Stimulated activated CD8-positive, alpha-beta memory T cell treated with anti-CD3 and anti-CD28 coated beads, Interleukin-15, amount 100 ng/mL, for 4 hours (primary cell): ENCODE data around the gene TSTD1.
"Not testable (repeated sequence)": the region's sequence is repeated elsewhere in the genome, so short reads cannot be mapped to it uniquely, and the experiment has no call there.

ENCODE experiments used
- DNase-seq, 2 donors: peaks; one replicate each; pipeline ENCODE4 v3.0.0-alpha.2; 2020; ENCODE audit warnings: low read depth in 2 of 2

Gene TSTD1

DNA sequence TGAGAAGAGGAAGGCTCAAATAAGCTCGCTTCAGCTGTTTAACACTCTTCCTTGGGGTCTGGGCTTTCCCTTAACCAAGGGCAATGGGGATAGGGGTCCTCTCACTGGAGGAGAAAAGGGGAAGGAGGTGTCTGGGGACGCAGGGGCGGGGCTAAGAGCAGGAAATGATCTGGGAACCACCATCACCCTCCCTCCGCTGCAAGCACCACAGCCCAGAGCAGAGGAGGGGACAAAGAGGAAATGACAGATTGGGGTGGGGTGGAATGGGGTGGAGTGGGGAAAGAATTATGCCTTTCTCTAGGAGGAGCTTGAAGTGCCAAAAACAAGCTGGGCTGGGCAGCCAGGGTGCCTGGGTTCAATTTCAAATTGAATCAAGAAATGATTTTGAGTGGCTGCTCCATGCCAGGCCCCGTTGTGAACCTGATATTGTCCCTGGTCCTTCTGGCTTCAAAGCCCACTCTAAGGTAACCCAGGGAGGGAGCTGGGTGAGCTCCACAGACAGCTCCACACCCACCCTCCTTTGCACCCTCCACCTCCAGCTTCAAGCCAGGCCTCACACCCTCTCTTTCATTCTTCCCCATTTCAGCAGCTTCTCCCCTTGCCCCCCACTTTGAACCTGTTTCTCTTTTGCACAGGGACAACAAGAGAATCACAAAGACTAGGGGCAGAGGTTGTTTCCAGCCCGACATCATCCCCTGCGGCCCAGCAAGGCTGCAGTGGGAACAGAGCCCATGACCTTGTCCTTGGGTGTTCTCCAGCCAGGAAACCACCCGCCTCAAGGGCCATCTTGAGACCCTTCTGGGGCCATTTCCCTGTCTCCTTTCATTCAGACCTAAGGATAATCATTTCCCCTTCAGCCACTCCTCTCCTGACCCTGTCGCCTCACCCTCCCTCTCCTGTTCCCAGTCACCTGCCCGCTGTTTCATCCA is 29.8 kb upstream of the TSTD1 start:
- DNase-seq, result peak; percentile 63 to 65

DNA sequence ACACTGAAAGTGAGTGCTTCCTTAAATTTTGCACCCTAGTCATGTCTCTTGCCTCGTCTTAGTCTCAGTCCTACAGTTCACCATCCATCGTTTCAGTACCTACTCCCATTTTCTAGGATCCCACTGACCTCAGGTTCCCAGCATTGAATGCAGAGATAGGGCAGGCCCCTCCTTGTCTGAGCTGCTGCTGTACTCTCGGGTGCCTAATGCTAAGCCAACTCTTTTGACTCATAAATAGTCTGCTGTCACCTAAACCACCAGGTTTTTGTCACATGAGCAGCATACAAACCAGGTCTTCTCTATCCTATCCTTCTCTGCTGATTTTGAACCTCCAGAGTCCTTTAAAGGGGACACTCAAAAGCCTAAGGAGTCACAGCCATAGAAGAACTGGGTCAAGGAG is 27.9 kb upstream of the TSTD1 start:
- DNase-seq, result no peak

DNA sequence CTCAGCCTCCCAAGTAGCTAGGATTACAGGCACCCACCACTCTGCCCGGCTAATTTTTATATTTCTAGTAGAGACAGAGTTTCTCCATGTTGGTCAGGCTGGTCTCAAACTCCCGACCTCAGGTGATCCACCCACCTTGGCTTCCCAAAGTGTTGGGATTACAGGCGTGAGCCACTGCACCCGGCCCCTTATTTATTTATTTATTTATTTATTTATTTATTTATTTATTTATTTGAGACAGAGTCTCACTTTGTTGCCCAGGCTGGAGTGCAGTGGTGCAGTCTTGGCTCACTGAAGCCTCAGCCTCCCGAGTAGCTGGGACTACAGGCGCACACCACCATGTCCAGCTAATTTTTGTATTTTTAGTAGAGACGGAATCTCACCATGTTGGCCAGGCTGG is 26.9 kb upstream of the TSTD1 start:
- DNase-seq, result not testable (repeated sequence)

DNA sequence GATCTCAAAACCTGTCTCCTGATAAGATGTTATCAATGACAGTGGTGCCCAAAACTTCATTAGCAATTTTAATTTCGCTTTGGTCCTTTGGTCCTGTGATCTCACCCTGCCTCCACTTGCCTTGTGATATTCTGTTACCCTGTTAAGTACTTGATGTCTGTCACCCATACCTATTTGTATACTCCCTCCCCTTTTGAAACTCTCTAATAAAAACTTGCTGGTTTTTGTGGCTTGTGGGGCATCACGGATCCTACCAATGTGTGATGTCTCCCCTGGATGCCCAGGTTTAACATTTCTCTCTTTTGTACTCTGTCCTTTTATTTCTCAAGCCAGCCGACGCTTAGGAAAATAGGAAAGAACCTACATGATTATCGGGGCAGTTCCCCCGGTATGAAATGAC is 25.2 kb upstream of the TSTD1 start:
- DNase-seq, result not testable (repeated sequence)

DNA sequence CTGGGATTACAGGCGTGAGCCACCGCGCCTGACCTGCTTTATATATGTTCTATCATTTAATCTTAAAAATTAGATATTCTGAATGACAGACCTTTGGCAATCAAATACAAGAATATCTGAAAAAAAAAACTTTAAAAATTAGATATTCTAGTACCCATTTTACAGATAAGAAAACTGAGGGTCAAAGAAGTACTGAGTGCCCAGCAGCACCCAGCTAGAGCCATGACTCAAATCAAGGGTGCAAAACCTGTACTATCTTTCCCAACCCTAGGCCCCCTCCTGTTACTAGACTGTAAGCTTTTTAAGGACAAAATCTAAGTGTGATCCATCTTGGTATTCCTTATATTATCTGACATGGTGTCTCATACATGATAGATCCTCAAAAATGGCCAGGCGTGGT is 22.7 kb upstream of the TSTD1 start:
- no peak for DNase-seq

DNA sequence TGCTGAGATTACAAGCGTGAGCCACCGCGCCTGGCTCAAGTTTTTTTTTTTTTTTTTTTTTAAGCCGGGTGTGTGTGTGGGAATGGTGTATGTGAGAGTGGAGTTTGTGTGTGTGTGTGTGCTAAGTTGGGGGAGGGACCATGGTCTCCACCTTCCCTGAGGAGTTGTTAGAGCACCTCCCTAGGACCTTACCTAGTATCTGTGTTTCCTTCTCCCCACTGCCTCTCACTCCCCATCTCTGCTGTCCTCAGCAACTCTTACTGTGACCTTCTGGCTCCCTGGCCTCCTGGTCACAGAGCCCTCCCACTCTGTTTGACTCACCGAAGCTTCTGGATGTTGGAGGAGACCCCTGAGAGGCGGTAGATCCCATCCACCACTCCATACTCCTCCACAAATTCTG is 20.5 kb upstream of the TSTD1 start:
- no peak for DNase-seq

DNA sequence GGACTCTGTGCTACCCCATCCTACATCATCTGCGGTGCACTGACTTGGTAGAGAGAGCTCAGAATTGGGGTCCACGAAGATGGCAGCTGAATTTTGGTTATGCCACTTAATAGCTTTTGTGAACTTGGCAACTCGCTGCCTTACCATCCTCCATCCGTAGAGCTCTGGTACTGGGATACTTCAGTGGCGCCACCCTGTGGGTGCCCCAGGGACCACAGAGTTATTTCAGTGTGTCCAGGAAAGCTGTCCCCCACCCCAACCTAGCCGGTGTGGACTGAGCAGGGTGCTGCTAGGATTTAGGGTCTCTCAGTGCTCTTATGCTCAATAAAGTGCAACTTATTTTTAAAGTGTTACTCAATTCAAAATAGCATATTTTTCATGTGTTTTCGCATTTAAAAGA is 16.0 kb upstream of the TSTD1 start:
- DNase-seq, result no peak

DNA sequence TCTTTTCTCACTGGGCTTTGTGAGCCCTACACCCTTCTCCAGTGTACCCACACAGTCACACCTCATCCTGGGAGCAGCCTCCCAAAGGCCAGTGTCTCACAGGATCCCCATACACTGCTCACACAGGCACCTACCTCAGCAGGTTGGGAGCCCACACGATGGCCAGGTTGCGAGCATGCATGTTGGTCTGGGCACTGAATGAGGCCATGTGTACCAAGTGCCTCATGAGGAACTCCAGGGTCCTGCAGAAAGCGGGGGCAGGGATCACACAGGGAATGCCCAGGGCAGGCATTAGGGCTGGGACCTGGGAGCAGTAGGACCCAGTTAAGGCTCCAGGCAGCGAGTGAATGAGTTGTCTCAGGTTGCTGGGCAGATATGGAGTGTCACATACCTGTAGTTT is 15.5 kb upstream of the TSTD1 start:
- DNase-seq, result no peak

DNA sequence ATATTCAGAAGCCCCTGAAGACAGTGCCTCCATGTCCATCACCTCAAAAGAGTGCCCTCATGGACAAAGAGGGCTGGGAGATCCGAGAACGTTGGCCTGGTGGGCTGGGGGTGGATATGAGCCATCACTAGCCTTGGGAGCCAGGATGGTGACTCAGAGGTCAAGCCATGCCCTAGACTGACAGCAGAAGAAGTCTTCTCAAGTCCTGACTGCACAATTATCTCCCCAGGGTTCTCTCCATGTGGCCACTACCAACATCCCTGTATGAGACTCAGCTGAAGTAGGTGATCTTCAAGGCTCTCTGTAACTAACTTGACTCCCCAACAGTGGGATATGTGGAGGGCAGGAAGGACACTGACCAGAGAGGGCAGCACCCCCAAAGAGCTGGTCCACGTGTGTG is 14.1 kb upstream of the TSTD1 start:
- no peak for DNase-seq

DNA sequence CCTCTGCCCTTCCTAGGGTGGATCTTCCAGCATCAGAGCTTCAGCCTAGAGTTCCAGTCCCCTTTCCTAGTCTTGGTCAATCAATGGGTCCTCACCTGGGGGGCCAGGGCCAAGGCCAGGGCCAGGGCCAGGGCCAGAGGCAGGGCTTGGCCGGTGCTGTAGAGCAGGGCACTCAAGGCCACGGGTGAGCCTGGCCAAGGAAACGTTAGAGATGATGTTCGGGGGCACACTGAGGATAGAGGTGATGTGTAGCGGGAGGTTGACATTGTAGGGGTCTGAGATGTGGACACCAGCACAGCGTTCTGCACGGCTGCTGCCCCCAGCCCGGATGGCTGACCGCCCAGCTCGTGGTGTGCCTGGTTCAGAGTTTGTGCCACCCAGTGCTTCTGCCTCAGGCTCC is 12.5 kb upstream of the TSTD1 start:
- DNase-seq, result no peak

DNA sequence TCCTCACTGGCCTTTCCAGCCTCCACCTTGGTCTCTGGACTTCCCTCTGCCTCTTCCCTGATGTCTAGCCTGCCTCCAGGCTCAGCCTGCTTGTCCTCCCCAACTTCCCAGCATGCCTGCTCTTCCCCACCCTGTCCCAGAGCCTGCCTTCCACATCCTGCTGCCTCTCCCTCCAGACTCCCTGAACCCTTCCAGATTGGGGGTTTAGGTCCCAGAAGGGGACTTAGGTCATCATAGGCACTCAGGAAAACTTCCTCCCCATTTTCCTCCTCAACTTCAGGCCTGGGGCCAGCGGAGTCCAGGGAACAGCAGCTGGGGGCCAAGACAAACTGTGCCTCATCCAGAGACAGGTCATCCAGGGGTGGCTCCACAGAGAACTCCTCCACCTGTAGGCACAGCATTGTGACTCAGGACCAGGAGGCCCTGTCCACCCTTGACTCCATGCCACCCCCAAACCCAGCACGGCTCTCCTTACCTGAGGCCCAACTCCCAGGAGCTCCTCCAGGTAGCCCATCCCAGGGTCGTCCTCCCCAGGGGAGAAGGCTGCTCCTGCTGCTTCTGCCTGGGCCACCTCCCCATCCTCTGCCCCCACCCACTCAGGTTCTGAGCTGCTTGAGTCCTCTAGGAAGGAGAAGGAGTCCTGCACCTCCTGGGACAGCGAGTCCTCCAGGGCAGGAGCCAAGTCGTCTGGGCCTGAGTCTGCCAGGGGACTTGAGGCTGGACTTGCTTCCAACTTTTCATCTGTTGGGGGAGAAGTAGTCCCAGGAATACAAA is 10.4 kb upstream of the TSTD1 start:
- DNase-seq, result no peak

DNA sequence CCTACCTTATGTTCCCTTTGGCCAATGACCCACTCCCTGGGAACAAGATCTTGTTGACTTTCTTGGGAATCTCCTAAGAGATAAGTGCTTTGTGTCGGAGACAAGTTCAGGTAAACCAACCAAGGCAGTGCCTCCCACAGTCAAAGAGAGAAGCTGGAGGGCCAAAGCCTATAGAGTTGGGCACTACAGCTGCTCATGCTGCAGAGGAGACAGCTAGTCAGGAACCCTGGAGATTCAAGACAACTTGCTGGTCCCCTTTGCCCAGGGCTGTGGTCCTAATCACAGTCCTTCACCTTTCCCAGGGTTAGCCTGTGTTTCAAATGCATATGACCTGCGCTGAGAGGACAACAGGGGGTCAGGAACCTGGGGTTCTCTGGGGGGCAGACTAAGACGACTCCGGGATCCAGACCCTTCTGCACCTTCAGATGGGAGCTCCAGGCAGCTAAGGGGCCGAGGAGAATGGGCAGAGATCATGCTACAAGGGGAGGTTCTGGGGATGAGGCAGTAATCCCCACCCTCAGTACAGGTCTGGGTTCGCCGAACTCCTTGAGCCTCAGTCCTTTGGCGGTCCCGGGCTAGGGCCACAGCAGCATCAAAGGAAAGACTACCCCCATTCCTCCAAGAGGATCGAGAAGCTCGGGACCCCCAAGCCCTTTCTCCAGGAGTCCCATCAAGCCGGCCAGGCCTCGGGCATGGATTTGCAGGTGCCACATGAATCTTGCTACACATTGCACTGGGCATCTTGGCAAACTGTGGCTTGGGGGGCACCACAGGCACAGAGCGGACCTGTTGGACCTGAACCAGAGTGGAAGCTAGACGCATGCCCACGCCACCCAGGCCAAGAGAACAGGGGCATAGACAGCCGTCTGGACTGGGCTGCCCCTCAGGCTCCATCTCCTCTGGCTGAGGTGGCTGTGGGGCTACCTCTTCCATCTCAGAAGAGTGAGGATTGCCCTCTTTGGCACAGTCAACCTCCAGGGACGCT is 9.0 kb upstream of the TSTD1 start:
- no peak for DNase-seq

DNA sequence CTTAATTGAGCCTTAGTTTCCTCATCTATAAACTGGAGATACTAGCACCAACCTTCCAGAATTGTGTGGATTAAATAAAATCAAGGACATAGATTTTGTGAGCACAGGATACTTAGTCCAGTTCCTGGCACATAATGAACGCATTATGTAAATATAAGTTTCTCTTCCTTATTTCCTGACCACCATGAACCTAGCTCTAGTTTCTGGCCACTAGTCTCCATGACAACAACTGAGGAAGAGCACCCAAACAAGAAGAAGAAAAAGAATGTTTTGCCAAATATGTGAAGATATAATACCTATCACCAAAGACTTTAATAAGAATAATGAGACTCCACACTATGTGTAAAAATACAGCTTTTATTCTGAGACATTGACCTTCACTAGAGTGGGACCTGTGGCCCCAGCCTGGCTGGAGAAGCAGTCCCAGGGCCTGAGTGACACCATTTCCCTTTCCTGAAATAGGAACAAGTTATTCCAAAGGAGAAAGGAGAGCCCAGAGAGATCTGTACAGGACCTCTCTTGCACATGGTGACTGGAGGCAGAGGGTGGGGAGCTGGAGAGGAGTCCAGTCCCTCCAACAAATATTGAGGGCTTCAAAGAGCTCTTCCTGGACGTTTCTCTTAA is 8.0 kb upstream of the TSTD1 start:
- no peak for DNase-seq

DNA sequence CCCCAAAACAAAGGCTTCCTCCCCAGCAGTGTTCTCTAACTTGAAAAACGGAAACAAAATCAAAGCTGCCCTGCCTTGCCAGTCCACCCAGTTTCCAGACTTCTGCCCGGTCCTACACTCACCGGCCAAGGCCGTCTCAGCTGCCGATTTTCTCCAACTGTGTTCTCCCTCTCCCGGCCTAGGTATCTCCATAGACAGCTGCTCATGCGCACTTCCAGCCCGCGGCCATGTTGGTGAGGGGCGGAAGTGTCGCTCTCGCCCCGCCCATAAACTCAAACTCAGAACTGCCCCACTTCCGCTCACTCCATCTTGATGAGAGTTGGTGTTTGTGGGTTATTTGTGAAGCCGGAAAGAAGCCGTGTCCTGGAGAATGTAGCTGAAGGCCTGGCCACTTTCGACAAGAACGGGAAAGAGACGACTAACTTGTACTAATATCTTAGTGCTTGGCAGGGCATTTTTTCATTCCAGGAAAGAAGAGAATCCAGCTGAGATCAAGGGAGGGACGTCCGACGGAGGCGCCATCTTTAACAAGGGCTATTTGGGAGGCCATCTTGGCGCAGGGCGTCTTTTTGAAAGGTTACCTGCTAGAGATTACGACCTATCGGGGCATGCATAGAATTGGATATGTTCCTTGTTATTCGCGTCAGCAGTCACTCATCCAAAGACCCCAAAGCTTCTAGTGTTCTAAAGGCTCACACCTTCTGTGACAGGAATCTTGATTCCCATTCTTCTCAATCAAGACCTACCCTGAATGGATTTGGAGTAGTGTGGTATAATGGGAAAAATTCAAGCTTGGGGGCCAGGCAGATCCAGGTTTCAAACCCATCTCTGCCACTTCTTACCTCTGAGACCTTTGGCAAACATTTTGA is 7.2 kb upstream of the TSTD1 start, which contains the start of gene USF1:
USF1 (minus strand) TSS at position 242 of the 869 bp plus-strand sequence. CDS start 2,702 bp downstream, outside the sequence.
- peak; percentile 78 to 83 for DNase-seq

DNA sequence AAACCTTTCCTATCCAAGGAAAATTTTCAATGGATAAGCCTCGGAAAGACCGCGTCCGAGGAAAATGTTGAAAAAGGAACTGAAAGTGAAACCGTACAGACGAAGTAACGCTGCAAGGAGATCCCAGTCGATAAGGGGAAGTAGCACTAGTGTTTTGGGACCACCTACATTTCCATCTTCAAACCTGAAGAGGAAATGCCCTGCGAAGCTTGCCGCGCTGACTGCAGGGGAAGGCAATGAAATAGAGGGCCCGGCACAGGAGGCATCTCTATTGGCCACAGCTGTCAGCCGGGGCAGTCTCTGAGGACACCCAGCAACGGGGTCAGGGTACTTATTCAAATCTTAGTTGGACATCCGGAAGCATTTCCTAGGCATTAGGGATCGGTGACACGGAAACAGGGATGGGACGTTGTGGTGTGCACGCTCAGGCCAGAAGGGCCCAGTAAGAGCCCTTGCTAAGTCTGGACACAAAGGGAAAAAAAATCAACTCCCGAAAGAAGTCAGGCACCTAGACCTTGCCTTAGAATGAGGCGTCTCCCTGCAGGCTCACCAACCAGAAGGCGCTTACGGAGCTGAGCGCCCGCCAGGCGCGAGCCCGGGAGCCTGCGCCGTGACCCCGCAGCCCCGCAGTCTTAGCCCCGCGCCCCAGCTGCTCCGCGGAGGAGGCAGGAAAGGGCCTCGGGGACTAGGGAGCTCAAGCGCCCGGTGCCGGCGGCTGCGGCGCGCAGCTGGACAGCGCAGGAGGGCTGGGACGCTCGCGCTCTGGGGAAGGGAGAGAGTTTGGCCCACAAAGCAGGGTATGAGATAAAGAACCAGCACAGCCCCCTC is 6.4 kb upstream of the TSTD1 start:
- DNase-seq, result peak; percentile 36 to 42

DNA sequence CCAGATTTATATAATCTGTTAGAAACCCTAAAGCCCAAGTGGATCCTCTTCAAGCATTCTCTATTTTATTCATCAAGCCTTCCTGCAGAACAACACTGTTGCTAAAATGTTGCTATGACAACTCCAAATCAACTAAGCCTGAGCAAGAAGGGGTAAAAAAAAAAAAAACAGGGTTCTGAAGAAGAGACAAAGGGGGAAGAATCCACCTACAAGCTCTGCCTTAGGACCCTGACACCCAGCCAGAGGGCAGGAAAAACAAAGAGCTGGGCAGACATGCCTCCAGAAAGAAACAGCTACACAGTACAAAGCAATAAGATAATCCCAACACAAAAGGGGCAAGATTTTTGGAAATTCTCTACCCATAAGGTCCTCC is 5.8 kb upstream of the TSTD1 start:
- DNase-seq, result no peak

DNA sequence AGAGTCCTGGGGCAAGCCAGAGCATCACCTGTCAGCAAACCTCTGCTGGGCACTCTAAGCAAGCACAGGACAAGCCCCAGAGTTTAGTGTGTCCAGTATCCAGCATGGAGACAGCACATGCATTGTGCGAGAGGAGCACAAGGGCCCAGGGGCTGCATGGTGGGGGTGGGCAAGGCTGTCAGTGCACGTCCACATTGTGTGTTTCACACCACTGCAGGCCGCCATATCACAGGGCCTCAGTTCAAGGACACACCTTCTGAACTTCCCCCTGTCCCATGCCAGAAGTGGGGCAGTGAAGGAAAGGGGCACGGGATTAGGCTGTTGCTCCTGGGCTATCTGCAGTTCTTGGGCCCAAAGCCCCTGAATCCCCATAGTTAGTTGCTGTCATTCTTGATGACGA is 782 bp upstream of the TSTD1 start:
- DNase-seq, result no peak

DNA sequence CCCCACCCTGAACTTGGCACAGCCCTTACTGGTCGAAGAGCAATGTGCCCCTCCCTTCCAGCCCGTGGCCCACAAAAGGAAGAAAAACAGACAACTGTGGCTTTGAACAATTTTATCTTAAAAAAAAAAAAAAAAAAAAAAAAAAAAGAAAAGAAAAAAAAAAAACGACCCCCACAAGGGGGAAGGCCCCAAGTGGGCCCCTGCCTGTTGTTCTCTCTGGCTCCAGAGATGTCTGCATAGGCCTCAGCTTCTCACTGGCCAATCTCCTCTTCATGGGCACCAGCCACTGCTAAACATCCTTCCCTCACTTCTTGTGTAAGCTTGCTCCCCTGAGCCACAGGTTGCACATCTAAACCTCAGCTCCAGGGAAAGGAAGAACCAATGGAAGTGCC is 386 bp upstream of the TSTD1 start:
- no peak for DNase-seq
